Measurements from ENCODE around the gene YY2.

GRCh38 chrX:21812628-21813027 lies 43.2 kb upstream of the YY2 start:
- TF ChIP-seq RAD21 (IDR thresholded peaks at IDR 0.05 in 1 of 2, conservative IDR thresholded peaks at IDR 0.05 in 1 of 2; ENCODE audit: low read depth in 2 of 2, low read length in 2 of 2) (no peak), CBX5 (IDR thresholded peaks at IDR 0.05; ENCODE audit: low read depth, low read length) (no peak), MAX (IDR thresholded peaks at IDR 0.05) (no peak), HDAC2 (IDR thresholded peaks at IDR 0.05; ENCODE audit: borderline replicate concordance in 1 of 2, low read depth in 2 of 2, low read length in 2 of 2) (no peak), RFX5 (IDR thresholded peaks at IDR 0.05; ENCODE audit: borderline replicate concordance, low read depth, low read length) (no peak), POLR2AphosphoS5 (IDR thresholded peaks at IDR 0.05; ENCODE audit: low read depth, low read length) (no peak), BACH1 (IDR thresholded peaks at IDR 0.05; ENCODE audit: low read length) (no peak), CEBPB (IDR thresholded peaks at IDR 0.05; ENCODE audit: low read depth, low read length) (no peak), TCF12 (IDR thresholded peaks at IDR 0.05; ENCODE audit: low read depth, low read length) (no peak), EZH2 (IDR thresholded peaks at IDR 0.05; ENCODE audit: low read depth, low read length, severe bottlenecking) (no peak), YY1 (IDR thresholded peaks at IDR 0.05; ENCODE audit: low read depth, low read length) (no peak), NRF1 (IDR thresholded peaks at IDR 0.05; ENCODE audit: low read depth, low read length) (no peak)
- TF ChIP-seq, protein P1, sequence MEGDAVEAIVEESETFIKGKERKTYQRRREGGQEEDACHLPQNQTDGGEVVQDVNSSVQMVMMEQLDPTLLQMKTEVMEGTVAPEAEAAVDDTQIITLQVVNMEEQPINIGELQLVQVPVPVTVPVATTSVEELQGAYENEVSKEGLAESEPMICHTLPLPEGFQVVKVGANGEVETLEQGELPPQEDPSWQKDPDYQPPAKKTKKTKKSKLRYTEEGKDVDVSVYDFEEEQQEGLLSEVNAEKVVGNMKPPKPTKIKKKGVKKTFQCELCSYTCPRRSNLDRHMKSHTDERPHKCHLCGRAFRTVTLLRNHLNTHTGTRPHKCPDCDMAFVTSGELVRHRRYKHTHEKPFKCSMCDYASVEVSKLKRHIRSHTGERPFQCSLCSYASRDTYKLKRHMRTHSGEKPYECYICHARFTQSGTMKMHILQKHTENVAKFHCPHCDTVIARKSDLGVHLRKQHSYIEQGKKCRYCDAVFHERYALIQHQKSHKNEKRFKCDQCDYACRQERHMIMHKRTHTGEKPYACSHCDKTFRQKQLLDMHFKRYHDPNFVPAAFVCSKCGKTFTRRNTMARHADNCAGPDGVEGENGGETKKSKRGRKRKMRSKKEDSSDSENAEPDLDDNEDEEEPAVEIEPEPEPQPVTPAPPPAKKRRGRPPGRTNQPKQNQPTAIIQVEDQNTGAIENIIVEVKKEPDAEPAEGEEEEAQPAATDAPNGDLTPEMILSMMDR (IDR thresholded peaks at IDR 0.05; ENCODE audit: control extremely low read depth in 1 of 3, insufficient read depth in 1 of 3, low read depth in 1 of 3, low read length in 3 of 3), result no peak
